Keratinocyte (primary cell): ENCODE data around the gene KRT37. TPM values are rescaled to one million over a fixed set of nuclear protein-coding genes. Genes with fewer than 3 reads are reported as not detected.
A peak's percentile ranks its signal among the peaks of the same experiment; 100 is the strongest.

Experiments used
- DNase-seq: peaks from one replicate; pipeline ENCODE4 v3.0.0-alpha.2; 2011; ENCODE audit warnings: low read depth, missing footprints, low spot score
- FAIRE-seq: peaks from 2 replicates; lab custom pipeline; 2011; peaks lifted over from hg19 to GRCh38; lab: Jason Lieb, UNC
- H2AFZ ChIP-seq: 2 replicates; pipeline ENCODE4 v1.6.0; 2012; ENCODE audit warnings: low read length, control low read depth, inconsistent platforms; ENCODE audit not compliant: control insufficient read depth
- H3K27ac ChIP-seq: 2 replicates; pipeline ENCODE4 v1.5.1; 2011; ENCODE audit warnings: low read length; ENCODE audit not compliant: control insufficient read depth, insufficient read depth
- H3K27me3 ChIP-seq: 3 replicates; pipeline ENCODE4 v1.6.0; 2011; ENCODE audit warnings: low read length; ENCODE audit not compliant: control insufficient read depth, insufficient read depth; ENCODE audit errors: extremely low read depth
- H3K36me3 ChIP-seq, 2 experiments: 2 replicates in 1 of 2; 3 replicates in 1 of 2; pipeline ENCODE4 v1.5.1; 2011; ENCODE audit warnings: low read length in 2 of 2, mild to moderate bottlenecking in 1 of 2; ENCODE audit not compliant: control insufficient read depth in 2 of 2, insufficient read depth in 2 of 2; ENCODE audit errors: extremely low read depth in 1 of 2
- H3K4me1 ChIP-seq: 3 replicates; pipeline ENCODE4 v1.5.1; 2011; ENCODE audit warnings: low read length; ENCODE audit not compliant: control insufficient read depth, insufficient read depth; ENCODE audit errors: extremely low read depth
- H3K4me2 ChIP-seq: 3 replicates; pipeline ENCODE4 v1.6.0; 2011; ENCODE audit warnings: low read depth, low read length; ENCODE audit not compliant: control insufficient read depth, insufficient read depth; ENCODE audit errors: extremely low read depth
- H3K4me3 ChIP-seq, 3 experiments: fragments of 200-600 bp in 1 of 3; sonication (generic) in 1 of 3; 2 replicates in 2 of 3; 3 replicates in 1 of 3; pipeline ENCODE4 v1.5.1; 2011 to 2016; ENCODE audit warnings: low read length in 3 of 3, mild to moderate bottlenecking in 3 of 3, control low read depth in 2 of 3, inconsistent platforms in 1 of 3, low read depth in 1 of 3, mixed read lengths in 1 of 3, mixed run types in 1 of 3, moderate library complexity in 1 of 3; ENCODE audit not compliant: control insufficient read depth in 2 of 3, insufficient read depth in 2 of 3; ENCODE audit errors: extremely low read depth in 1 of 3
- H3K79me2 ChIP-seq: 2 replicates; pipeline ENCODE4 v1.6.0; 2012; ENCODE audit warnings: low read length; ENCODE audit not compliant: control insufficient read depth, insufficient read depth
- H3K9ac ChIP-seq: 3 replicates; pipeline ENCODE4 v1.6.0; 2011; ENCODE audit warnings: low read length; ENCODE audit not compliant: control insufficient read depth, insufficient read depth; ENCODE audit errors: extremely low read depth
- H3K9me1 ChIP-seq: 3 replicates; pipeline ENCODE4 v1.6.0; 2011; ENCODE audit warnings: low read length; ENCODE audit not compliant: control insufficient read depth, insufficient read depth; ENCODE audit errors: extremely low read depth
- H3K9me3 ChIP-seq: 2 replicates; pipeline ENCODE4 v1.5.1; 2012; ENCODE audit warnings: low read depth, low read length; ENCODE audit not compliant: control insufficient read depth
- H4K20me1 ChIP-seq: 3 replicates; pipeline ENCODE4 v1.6.0; 2011; ENCODE audit warnings: low read length; ENCODE audit not compliant: control insufficient read depth, insufficient read depth; ENCODE audit errors: extremely low read depth
- EZH2 ChIP-seq: IDR thresholded peaks from one replicate; pipeline ENCODE4 v1.6.1; 2012; ENCODE audit warnings: inconsistent platforms, mild to moderate bottlenecking, low read length, moderate library complexity
- dilution Hi-C: fragments of 300-500 bp; cut with MboI; formaldehyde crosslinking; loops from one replicate; pipeline ENCODE4 v1.7.0; 2020; ENCODE audit warnings: low sequenced_read_pairs; ENCODE audit not compliant: extremely low pct_ligation_motif_present
- polyA plus RNA-seq, 5 experiments: library from polyadenylated mRNA; depleted of rRNA in 3 of 5; stranded (reverse) in 3 of 5; stranded (forward) in 1 of 5; unstranded in 1 of 5; fragments of >200 nt; gene quantifications; 1 replicate in 1 of 5; 2 replicates in 3 of 5; 3 replicates in 1 of 5; pipeline versions ENCODE4 v1.2.1 to v1.2.3, GENCODE V29; 2011 to 2012; ENCODE audit warnings: missing spikeins in 2 of 5, low read depth in 1 of 5, low replicate concordance in 1 of 5
- TF ChIP-seq, protein P1 (sequence below), 3 experiments: IDR thresholded peaks in 1 of 3; conservative IDR thresholded peaks in 1 of 3; optimal IDR thresholded peaks in 1 of 3; 2 replicates in 2 of 3; 3 replicates in 1 of 3; pipeline versions ENCODE3 to v1.5.1; 2011; ENCODE audit warnings: low read length in 3 of 3, mild to moderate bottlenecking in 3 of 3, moderate library complexity in 2 of 3, control low read depth in 1 of 3, inconsistent platforms in 1 of 3; ENCODE audit not compliant: insufficient read depth in 2 of 3; ENCODE audit errors: extremely low read depth in 1 of 3

Gene KRT37
- polyA plus RNA-seq, 1 donor (not counting 4 experiments of a cell fraction or from before 2014, with no cell fraction given) = 0.08 TPM

DNA sequence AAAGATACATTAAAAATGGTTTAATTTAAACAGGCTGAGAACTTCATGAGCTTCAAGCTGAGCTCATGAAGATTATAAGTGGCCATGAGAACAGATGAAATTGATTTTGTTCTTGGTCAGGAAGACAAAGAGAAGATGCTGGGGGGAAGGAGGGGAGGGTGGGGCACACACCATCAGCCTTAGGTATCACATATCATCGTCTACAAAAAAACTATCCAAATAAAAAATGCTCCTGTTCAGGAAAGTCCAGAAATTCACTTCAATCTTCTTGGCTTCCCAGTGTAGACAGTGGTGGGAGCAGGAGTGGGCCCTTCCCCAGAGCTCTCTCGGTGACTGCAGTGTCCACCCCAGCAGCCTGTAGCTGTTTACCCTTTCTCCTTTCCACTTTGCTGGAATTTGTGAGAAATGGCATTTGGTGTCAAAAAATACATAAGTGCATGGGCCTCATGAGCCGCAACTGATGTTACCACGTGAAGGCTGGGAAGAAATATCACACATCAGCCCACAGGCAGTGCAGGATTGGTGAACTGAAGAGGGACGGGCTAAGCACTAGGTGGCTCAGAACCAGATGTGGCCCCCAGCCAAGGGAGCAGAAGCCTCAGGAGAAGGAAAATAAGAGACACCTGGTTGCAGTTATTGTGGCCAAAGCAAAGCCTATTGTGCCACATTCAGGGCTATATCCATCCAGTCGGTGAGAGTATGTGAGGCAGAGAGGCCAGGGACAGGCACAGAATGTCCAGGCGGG, 6.1 kb downstream of the KRT37 start:
- no peaks in the 10 kb centered on the region for H3K27me3 ChIP-seq
- peaks cover 48% of the 10 kb centered on the region for H3K4me1 ChIP-seq
- dilution Hi-C loops = no loop called here
- H4K20me1 ChIP-seq = no peaks in the 10 kb centered on the region
- FAIRE-seq (peak; percentile 36), DNase-seq (no peak)
- H3K27ac ChIP-seq = peak overlapping the region; percentile 88
- no peaks in the 10 kb centered on the region for H3K36me3 ChIP-seq
- H3K4me2 ChIP-seq = peak overlapping the region; percentile 29
- H3K79me2 ChIP-seq = no peaks in the 10 kb centered on the region
- H3K4me3 ChIP-seq = no peak overlapping the region
- no peaks in the 10 kb centered on the region for H3K9me3 ChIP-seq
- no peak overlapping the region for H3K9ac ChIP-seq
- no peak overlapping the region for H2AFZ ChIP-seq
- peaks cover 2% of the 10 kb centered on the region for H3K9me1 ChIP-seq
- no peak for TF ChIP-seq EZH2
- TF ChIP-seq, protein P1, sequence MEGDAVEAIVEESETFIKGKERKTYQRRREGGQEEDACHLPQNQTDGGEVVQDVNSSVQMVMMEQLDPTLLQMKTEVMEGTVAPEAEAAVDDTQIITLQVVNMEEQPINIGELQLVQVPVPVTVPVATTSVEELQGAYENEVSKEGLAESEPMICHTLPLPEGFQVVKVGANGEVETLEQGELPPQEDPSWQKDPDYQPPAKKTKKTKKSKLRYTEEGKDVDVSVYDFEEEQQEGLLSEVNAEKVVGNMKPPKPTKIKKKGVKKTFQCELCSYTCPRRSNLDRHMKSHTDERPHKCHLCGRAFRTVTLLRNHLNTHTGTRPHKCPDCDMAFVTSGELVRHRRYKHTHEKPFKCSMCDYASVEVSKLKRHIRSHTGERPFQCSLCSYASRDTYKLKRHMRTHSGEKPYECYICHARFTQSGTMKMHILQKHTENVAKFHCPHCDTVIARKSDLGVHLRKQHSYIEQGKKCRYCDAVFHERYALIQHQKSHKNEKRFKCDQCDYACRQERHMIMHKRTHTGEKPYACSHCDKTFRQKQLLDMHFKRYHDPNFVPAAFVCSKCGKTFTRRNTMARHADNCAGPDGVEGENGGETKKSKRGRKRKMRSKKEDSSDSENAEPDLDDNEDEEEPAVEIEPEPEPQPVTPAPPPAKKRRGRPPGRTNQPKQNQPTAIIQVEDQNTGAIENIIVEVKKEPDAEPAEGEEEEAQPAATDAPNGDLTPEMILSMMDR (optimal IDR thresholded peaks at IDR 0.05 in 1 of 3, IDR thresholded peaks at IDR 0.05 in 1 of 3, conservative IDR thresholded peaks at IDR 0.05 in 1 of 3; ENCODE audit: extremely low read depth in 1 of 3, insufficient read depth in 2 of 3, low read length in 3 of 3) = no peak

DNA sequence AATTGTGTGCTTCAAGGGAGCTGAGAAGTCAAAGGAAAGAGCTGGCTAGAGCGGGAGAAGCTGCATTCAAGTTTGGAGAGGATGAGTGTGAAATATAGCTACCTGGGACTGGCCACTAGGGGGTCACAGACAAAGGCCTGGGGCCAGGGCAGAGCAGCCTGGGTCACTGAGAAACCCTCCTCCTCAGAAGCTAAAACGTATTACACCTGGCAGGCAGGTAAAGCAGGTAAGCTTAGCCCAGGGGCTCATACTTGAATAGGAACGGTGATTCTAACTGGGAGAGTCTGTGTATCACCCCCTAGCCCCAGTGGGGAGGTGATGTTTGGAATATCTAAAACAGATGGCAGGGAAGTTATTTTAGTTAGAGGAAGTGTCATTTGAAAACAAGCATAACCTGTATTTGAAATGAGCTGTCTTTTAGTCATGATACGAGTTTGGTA, 6.8 kb downstream of the KRT37 start:
- Histone ChIP-seq H4K20me1 (no peaks in the 10 kb centered on the region), H3K4me3 (no peak overlapping the region), H3K4me1 (peaks cover 48% of the 10 kb centered on the region), H3K79me2 (no peaks in the 10 kb centered on the region), H3K36me3 (no peaks in the 10 kb centered on the region), H2AFZ (no peak overlapping the region), H3K9me3 (no peaks in the 10 kb centered on the region), H3K9me1 (peaks cover 2% of the 10 kb centered on the region), H3K27ac (peak overlapping the region; percentile 11), H3K9ac (no peak overlapping the region), H3K4me2 (peak overlapping the region; percentile 29), H3K27me3 (no peaks in the 10 kb centered on the region)
- FAIRE-seq (peak; percentile 46), DNase-seq (no peak)
- dilution Hi-C loops = no loop called here
- TF ChIP-seq, protein P1 (optimal IDR thresholded peaks at IDR 0.05 in 1 of 3, IDR thresholded peaks at IDR 0.05 in 1 of 3, conservative IDR thresholded peaks at IDR 0.05 in 1 of 3; ENCODE audit: extremely low read depth in 1 of 3, insufficient read depth in 2 of 3, low read length in 3 of 3) = peak; percentile 64 to 80 (median 74)
- no peak for TF ChIP-seq EZH2
